NB4 (cell line): ENCODE measurements around the gene CACNG5.

Source experiments
- DNase-seq: peaks from one replicate; pipeline ENCODE4 v3.0.0; 2010; ENCODE audit warnings: low read depth
- H3K4me3 ChIP-seq: one replicate; pipeline ENCODE4 v1.5.1; 2011; ENCODE audit warnings: mild to moderate bottlenecking, low read depth, low read length, moderate library complexity
- MYC ChIP-seq: IDR thresholded peaks from 2 replicates; pipeline ENCODE4 v1.6.1; 2011; ENCODE audit warnings: low read depth, low read length
- POLR2A ChIP-seq: IDR thresholded peaks from 2 replicates; pipeline ENCODE4 v1.6.1; 2011; ENCODE audit warnings: mild to moderate bottlenecking; ENCODE audit not compliant: insufficient read length; ENCODE audit errors: extremely low read depth
- TF ChIP-seq, protein P1 (sequence below): IDR thresholded peaks from one replicate; pipeline ENCODE4 v1.5.1; 2012; ENCODE audit warnings: low read depth, low read length
- TF ChIP-seq, protein P2 (sequence below): IDR thresholded peaks from 2 replicates; pipeline ENCODE4 v1.6.1; 2011; ENCODE audit warnings: low read depth, low read length

The CACNG5 gene

DNA sequence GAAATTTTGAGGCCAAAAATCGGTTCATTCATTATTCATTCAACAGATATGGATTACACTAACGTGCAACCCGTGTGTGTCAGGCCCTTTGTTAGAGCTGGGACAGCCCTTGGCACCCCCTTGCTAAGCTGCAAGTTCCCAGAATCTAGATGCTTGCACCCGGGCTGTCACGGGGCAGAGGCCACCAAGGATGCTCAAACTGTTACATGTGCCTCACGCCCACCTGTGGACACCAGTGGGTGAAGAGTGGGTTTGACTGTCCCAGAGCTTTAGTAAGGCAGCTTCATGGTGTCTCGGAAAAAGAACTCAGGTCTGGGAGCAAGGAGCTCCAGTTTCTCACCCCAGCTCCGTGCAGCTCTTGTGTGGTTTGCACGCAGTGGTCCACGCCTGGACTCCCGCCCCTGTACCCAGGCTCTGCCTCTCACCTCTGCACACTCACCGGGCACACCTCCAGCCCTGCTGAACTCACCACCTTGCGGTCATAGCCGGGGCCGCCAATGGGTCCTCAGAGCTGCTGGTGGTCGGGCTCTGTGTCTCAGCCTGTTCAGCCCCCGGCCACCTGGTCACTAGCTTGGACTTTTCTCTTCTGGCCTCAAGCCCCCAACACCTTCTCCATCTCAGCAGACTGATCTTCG, 75.9 kb downstream of the CACNG5 start:
- TF ChIP-seq POLR2A (no peak), MYC (no peak)
- TF ChIP-seq, protein P1, sequence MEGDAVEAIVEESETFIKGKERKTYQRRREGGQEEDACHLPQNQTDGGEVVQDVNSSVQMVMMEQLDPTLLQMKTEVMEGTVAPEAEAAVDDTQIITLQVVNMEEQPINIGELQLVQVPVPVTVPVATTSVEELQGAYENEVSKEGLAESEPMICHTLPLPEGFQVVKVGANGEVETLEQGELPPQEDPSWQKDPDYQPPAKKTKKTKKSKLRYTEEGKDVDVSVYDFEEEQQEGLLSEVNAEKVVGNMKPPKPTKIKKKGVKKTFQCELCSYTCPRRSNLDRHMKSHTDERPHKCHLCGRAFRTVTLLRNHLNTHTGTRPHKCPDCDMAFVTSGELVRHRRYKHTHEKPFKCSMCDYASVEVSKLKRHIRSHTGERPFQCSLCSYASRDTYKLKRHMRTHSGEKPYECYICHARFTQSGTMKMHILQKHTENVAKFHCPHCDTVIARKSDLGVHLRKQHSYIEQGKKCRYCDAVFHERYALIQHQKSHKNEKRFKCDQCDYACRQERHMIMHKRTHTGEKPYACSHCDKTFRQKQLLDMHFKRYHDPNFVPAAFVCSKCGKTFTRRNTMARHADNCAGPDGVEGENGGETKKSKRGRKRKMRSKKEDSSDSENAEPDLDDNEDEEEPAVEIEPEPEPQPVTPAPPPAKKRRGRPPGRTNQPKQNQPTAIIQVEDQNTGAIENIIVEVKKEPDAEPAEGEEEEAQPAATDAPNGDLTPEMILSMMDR, result no peak
- TF ChIP-seq, protein P2, sequence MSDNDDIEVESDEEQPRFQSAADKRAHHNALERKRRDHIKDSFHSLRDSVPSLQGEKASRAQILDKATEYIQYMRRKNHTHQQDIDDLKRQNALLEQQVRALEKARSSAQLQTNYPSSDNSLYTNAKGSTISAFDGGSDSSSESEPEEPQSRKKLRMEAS, result no peak

DNA sequence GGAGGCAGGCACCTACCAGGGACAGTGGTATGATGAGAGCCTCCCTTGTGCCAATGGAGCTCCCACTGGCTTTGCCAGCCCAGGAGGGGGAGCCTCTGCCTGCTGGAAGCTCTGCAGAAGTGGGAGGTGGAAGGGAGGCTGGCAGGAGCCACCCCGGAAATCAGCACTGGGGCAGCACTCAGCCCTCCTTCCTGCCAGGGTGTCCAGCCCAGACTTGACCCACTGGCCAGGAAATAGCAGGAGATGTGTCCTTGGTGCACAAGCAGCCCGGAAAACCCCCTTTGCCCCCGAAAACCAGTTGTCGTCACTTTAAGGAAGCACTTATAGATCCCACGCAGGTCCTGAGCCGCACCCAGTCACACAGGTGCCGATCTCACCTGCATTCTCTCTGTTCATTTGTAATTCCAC, 80.3 kb downstream of the CACNG5 start:
- peak; percentile 24 for DNase-seq
- TF ChIP-seq POLR2A (no peak), MYC (no peak)
- TF ChIP-seq, protein P1, result peak; percentile 28
- TF ChIP-seq, protein P2, result no peak
- H3K4me3 ChIP-seq, result no peak overlapping the region

More for the DNA sequence above, 75.9 kb downstream of the CACNG5 start:
- no peak for DNase-seq
- no peak overlapping the region for H3K4me3 ChIP-seq

DNA sequence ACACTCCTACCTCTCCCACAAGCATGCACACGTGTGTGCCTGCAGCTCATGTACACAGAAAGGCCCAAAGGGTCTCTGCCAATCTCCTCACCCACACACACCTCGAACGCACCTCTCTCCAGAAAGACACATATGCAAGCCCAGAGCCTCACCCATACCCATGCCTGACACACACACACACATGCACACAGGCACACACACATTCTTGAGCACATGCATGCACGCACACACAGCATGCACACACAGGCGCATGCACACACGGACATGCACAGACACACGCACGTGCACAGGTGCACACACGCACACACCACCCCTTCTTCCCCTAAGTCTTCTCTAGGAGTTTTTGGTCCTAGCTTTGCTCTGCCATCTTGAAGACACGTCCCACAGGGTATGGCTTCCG, 80.9 kb downstream of the CACNG5 start:
- TF ChIP-seq, protein P1, result no peak
- TF ChIP-seq POLR2A (no peak), MYC (no peak)
- TF ChIP-seq, protein P2, result no peak
- H3K4me3 ChIP-seq, result no peak overlapping the region
- no peak for DNase-seq

DNA sequence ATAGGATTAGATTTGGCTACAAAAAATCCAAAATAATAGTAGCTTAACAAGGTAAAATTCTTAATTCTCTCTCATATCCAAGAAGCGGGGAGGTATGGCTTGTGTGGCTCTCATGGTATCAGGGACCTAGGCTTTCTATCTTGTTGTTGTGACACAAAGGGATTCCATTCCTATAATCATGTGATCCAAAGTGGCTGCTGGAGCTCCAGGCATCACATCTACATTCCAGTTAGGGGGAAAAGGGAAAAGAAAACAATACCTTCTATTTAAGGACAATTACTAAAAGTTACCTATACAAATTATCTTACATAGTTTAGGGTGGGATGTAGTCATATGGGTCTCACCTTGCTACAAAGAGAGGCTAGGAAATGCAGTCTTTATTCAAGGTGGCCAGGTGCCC, 82.0 kb downstream of the CACNG5 start:
- H3K4me3 ChIP-seq, result no peak overlapping the region
- TF ChIP-seq, protein P1, result no peak
- DNase-seq, result no peak

DNA sequence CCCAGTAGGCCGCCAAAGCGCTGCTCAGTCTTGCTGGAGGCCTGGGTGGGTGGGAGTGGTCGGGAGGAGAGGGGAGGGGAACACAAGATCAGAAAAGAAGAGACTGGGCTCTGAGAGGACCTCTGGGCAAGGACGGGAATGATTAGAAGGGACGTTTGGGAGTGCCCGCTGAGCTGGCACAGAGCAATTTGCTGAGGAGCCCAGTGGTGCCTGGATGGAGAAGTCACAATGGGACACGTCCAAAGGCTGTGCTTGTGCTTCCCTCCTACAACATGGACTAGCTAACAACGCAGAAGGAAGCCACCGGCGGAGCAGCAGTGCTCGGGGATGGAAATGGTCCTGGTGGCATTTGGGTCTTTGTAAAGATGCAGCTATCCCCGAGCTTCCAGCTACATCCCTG, 84.0 kb downstream of the CACNG5 start:
- no peak for DNase-seq
- TF ChIP-seq, protein P1, result no peak
- TF ChIP-seq, protein P2, result no peak
- TF ChIP-seq POLR2A (no peak), MYC (no peak)
- no peak overlapping the region for H3K4me3 ChIP-seq

DNA sequence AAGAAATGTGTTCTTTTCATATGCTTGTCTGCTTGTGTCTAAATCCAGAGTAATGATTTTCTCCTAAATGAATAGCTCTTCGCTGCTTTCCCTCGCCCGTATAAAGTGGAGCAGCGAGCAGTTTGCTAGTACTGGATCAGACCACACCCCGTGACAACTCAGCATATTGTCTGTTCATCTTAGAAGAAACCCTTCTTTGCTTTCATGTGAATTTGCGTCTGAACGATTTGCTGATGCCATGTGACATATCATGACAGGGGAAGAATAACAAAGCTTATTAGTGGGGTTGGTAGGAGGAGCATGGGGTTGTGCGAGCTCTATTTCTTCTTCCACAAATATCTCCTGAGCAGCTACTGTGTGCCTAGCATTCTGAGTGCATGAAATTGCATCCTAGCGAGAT, 85.5 kb downstream of the CACNG5 start:
- no peak overlapping the region for H3K4me3 ChIP-seq
- TF ChIP-seq POLR2A (no peak), MYC (no peak)
- TF ChIP-seq, protein P2, result no peak
- TF ChIP-seq, protein P1, result no peak
- DNase-seq, result no peak
